GM18499 (cell line): Measurements from ENCODE around the gene CCDC152.
"Not testable (repeated sequence)": the region's sequence is repeated elsewhere in the genome, so short reads cannot be mapped to it uniquely, and the experiment has no call there.

Experiments used
- ATAC-seq: cut with Tn5 transposase; IDR thresholded peaks from one replicate; pipeline ENCODE4 v1.9.1; 2021; ENCODE audit warnings: moderate number of reproducible peaks; ENCODE audit not compliant: insufficient read depth, unreplicated experiment

The CCDC152 gene

GRCh38 chr5:42810834-42811590, 54.4 kb downstream of the CCDC152 start:
- no peak for ATAC-seq

- ATAC-seq: no peak
Measured at GRCh38 chr5:42811591-42812446, 55.2 kb downstream of the CCDC152 start, which contains the start of gene SELENOP. Gene SELENOP, minus strand, starts transcription at chr5:42811892. Its CDS starts 3,539 bp downstream, at chr5:42808353.

- no peak for ATAC-seq
Measured at GRCh38 chr5:42812620-42813019, 56.0 kb downstream of the CCDC152 start.

- ATAC-seq: no peak
Measured at GRCh38 chr5:42813533-42813932, 56.9 kb downstream of the CCDC152 start.

GRCh38 chr5:42816546-42816945, 59.9 kb downstream of the CCDC152 start:
- not testable (repeated sequence) for ATAC-seq

- no peak for ATAC-seq
Measured at GRCh38 chr5:42819745-42820144, 63.1 kb downstream of the CCDC152 start.

GRCh38 chr5:42822548-42822947, 65.9 kb downstream of the CCDC152 start:
- no peak for ATAC-seq

- no peak for ATAC-seq
Measured at GRCh38 chr5:42824347-42824976, 67.8 kb downstream of the CCDC152 start.

- ATAC-seq: no peak
Measured at GRCh38 chr5:42825422-42826148, 69.0 kb downstream of the CCDC152 start.

- ATAC-seq: no peak
Measured at GRCh38 chr5:42826757-42827515, 70.3 kb downstream of the CCDC152 start.

GRCh38 chr5:42828671-42829070, 72.1 kb downstream of the CCDC152 start:
- no peak for ATAC-seq

- no peak for ATAC-seq
Measured at GRCh38 chr5:42830924-42831323, 74.3 kb downstream of the CCDC152 start.

GRCh38 chr5:42832060-42832459, 75.4 kb downstream of the CCDC152 start:
- no peak for ATAC-seq

GRCh38 chr5:42836070-42836769, 79.6 kb downstream of the CCDC152 start:
- ATAC-seq: no peak

- no peak for ATAC-seq
Measured at GRCh38 chr5:42837601-42838000, 81.0 kb downstream of the CCDC152 start.

- ATAC-seq: no peak
Measured at GRCh38 chr5:42839196-42839595, 82.6 kb downstream of the CCDC152 start.

GRCh38 chr5:42840269-42840668, 83.7 kb downstream of the CCDC152 start:
- ATAC-seq: no peak

GRCh38 chr5:42840842-42841567, 84.4 kb downstream of the CCDC152 start:
- no peak for ATAC-seq
